SK-N-SH (cell line): Measurements from ENCODE around the gene FGF19. TPM values are rescaled to one million over a fixed set of nuclear protein-coding genes. Genes with fewer than 3 reads are reported as not detected.

ENCODE experiments used
- CTCF ChIA-PET: fragments of 300-600, 350-600 bp; formaldehyde crosslinking; extraction: SDS; loops from one replicate; lab custom pipeline; 2021; lab: Yijun Ruan, JAX
- POLR2A ChIA-PET: fragments of 350-600 bp; sonication (Branson Sonifier 250); formaldehyde crosslinking; extraction: SDS; loops from one replicate; lab custom pipeline; 2020; ENCODE audit warnings: antibody characterized with exemption, inconsistent platforms; lab: Yijun Ruan, JAX
- DNase-seq: peaks from one replicate; pipeline ENCODE4 v3.0.0; 2012
- H2AFZ ChIP-seq: fragments of 200-600 bp; sonication (generic); 2 replicates; pipeline ENCODE4 v1.8.1; 2016; ENCODE audit warnings: antibody characterized with exemption, mild to moderate bottlenecking, low read depth
- H3F3A ChIP-seq: fragments of 200-600 bp; sonication (generic); replicated peaks from 2 replicates; pipeline ENCODE3; 2016; ENCODE audit warnings: antibody characterized with exemption, mild to moderate bottlenecking; ENCODE audit not compliant: insufficient read depth
- H3K27ac ChIP-seq, 2 experiments: fragments of 200-500 bp in 1 of 2; fragments of 200-600 bp in 1 of 2; sonication (Bioruptor generic) in 1 of 2; sonication (generic), shearing (Covaris generic) in 1 of 2; 2 replicates each; pipeline versions ENCODE4 v1.5.1 to v1.6.1; 2014 to 2016; ENCODE audit warnings: low read depth in 2 of 2, inconsistent platforms in 1 of 2, low read length in 1 of 2, mild to moderate bottlenecking in 1 of 2, mixed read lengths in 1 of 2
- H3K27me3 ChIP-seq: fragments of 200-600 bp; sonication (generic), shearing (Covaris generic); 2 replicates; pipeline ENCODE4 v1.6.1; 2016; ENCODE audit warnings: mixed run types; ENCODE audit not compliant: insufficient read depth
- H3K36me3 ChIP-seq, 2 experiments: fragments of 200-500 bp in 1 of 2; fragments of 200-600 bp in 1 of 2; sonication (Bioruptor generic) in 1 of 2; sonication (generic) in 1 of 2; replicated peaks in 1 of 2; 2 replicates each; pipeline versions ENCODE3 to v1.5.1; 2014 to 2016; ENCODE audit warnings: low read length in 1 of 2, mild to moderate bottlenecking in 1 of 2; ENCODE audit not compliant: insufficient read depth in 2 of 2, control insufficient read depth in 1 of 2
- H3K4me1 ChIP-seq, 2 experiments: fragments of 200-500 bp in 1 of 2; fragments of 200-600 bp in 1 of 2; sonication (Bioruptor generic) in 1 of 2; sonication (generic), shearing (Covaris generic) in 1 of 2; 2 replicates each; pipeline versions ENCODE4 v1.5.1 to v1.6.1; 2014 to 2016; ENCODE audit warnings: low read depth in 1 of 2, low read length in 1 of 2, mixed run types in 1 of 2; ENCODE audit not compliant: insufficient read depth in 2 of 2, control insufficient read depth in 1 of 2
- H3K4me2 ChIP-seq: fragments of 200-600 bp; sonication (generic), shearing (Covaris generic); 2 replicates; pipeline ENCODE4 v1.6.1; 2017; ENCODE audit warnings: mixed run types
- H3K4me3 ChIP-seq, 2 experiments: fragments of 200-500 bp in 1 of 2; fragments of 200-600 bp in 1 of 2; sonication (Bioruptor generic) in 1 of 2; sonication (generic), shearing (Covaris generic) in 1 of 2; 2 replicates each; pipeline versions ENCODE4 v1.5.1 to v1.8.1; 2014 to 2016; ENCODE audit warnings: low read depth in 2 of 2, inconsistent platforms in 1 of 2, low read length in 1 of 2, mild to moderate bottlenecking in 1 of 2, mixed read lengths in 1 of 2, moderate library complexity in 1 of 2
- H3K79me2 ChIP-seq: fragments of 200-600 bp; sonication (generic); 2 replicates; pipeline ENCODE4 v1.8.1; 2017; ENCODE audit warnings: mild to moderate bottlenecking; ENCODE audit not compliant: insufficient read depth
- H3K9ac ChIP-seq: fragments of 200-600 bp; sonication (generic); 2 replicates; pipeline ENCODE4 v1.6.1; 2017; ENCODE audit warnings: mixed run types
- H3K9me2 ChIP-seq: fragments of 200-600 bp; sonication (generic); 2 replicates; pipeline ENCODE4 v1.6.1; 2017; ENCODE audit warnings: mixed run types
- H3K9me3 ChIP-seq: fragments of 200-600 bp; sonication (generic); 2 replicates; pipeline ENCODE4 v1.6.1; 2017; ENCODE audit warnings: mixed run types, mild to moderate bottlenecking, moderate library complexity
- H4K20me1 ChIP-seq: fragments of 200-600 bp; sonication (generic); 2 replicates; pipeline ENCODE4 v1.6.1; 2017; ENCODE audit warnings: mild to moderate bottlenecking, mixed run types; ENCODE audit not compliant: insufficient read depth
- EP300 ChIP-seq, 2 experiments: IDR thresholded peaks; 2 replicates each; pipeline versions ENCODE4 v1.4.0 to v1.6.1; 2012; ENCODE audit warnings: borderline replicate concordance in 1 of 2, low read depth in 1 of 2, low read length in 1 of 2
- FOSL2 ChIP-seq: IDR thresholded peaks from 2 replicates; pipeline ENCODE4 v1.4.0; 2012; ENCODE audit warnings: low read depth, mild to moderate bottlenecking, moderate library complexity, borderline replicate concordance
- FOXJ3 ChIP-seq: sonication (generic); formaldehyde crosslinking; IDR thresholded peaks from 2 replicates; pipeline ENCODE4 v1.5.1; 2020; ENCODE audit warnings: mild to moderate bottlenecking, missing genetic modification reagents
- GABPA ChIP-seq: IDR thresholded peaks from 2 replicates; pipeline ENCODE4 v1.4.0; 2012; ENCODE audit warnings: low read depth, mild to moderate bottlenecking
- JUND ChIP-seq: IDR thresholded peaks from 2 replicates; pipeline ENCODE4 v1.4.0; 2012
- MXI1 ChIP-seq: IDR thresholded peaks from 2 replicates; pipeline ENCODE4 v1.6.1; 2012; ENCODE audit warnings: mild to moderate bottlenecking, low read depth, low read length, improper control_type of control experiment
- RAD21 ChIP-seq: IDR thresholded peaks from 2 replicates; pipeline ENCODE4 v1.6.1; 2012; ENCODE audit warnings: mild to moderate bottlenecking, low read length
- TCF12 ChIP-seq: IDR thresholded peaks from 2 replicates; pipeline ENCODE4 v1.4.0; 2012
- WGBS: methylation state at CpG from one replicate; pipeline ENCODE4 v1.1.6; 2017; ENCODE audit warnings: low lambda C conversion rate; 5-methylcytosine and 5-hydroxymethylcytosine counted together
- polyA plus RNA-seq, 3 experiments: library from polyadenylated mRNA; depleted of rRNA; stranded (reverse); fragments of >200 nt; gene quantifications; 2 replicates each; pipeline ENCODE4 v1.2.3, GENCODE V29; 2012
- TF ChIP-seq, protein P1 (sequence below): IDR thresholded peaks from 2 replicates; pipeline ENCODE4 v1.4.0; 2012; ENCODE audit warnings: low read depth
- TF ChIP-seq, protein P2 (sequence below): IDR thresholded peaks from 2 replicates; pipeline ENCODE4; 2012
- TF ChIP-seq, protein P3 (sequence below): IDR thresholded peaks from 2 replicates; pipeline ENCODE4 v1.6.1; 2012; ENCODE audit warnings: mild to moderate bottlenecking, low read depth, low read length, moderate library complexity
- TF ChIP-seq, protein P4 (sequence below): fragments of 150-350 bp; IDR thresholded peaks from 2 replicates; pipeline ENCODE4 v1.6.1; 2016; ENCODE audit warnings: mild to moderate bottlenecking, low read depth, low read length

The FGF19 gene
- polyA plus RNA-seq, 1 of the 3 experiments (the other 2 are of a cell fraction), result not detected

DNA sequence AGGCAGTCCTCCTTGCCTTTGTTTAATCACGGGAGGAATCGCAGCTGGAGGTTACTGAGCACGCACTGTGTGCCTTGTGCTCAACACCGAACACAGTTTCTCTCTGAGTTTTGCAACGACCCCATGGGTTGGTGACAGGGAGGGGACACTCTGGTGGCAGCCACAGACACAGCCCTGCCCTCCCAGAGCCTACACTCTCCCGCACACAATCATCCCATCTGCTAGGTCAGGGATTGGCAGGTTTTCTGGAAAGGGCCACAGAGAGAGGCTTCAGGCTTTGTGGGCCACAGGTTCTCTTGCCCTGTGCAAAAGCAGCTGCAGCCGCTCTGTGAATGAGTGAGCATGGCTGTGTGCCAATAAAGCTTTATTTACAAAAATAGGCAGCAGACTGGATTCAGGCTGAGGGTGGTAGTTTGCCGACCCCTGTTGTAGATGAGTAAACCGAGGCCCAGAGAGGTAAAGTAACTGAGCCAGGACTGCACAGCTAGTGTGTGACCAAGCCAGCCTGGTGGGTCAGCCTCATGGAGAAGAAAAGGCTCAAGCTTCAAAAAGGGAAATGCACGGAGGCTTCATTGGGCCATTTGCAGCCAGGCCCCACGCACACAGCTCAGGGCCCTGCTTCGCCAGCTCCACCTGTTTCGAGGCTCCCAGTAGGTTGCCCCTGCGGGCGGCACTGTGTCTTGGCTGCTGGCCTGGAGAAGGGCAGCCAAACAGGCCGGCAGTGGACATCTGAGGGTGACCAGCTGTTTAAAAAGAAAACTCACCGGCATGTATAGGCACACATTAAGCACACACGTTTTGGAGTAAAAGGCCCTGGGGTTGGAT is 45.0 kb downstream of the FGF19 start (continued):
- no peak for TF ChIP-seq MXI1
- TF ChIP-seq, protein P1, sequence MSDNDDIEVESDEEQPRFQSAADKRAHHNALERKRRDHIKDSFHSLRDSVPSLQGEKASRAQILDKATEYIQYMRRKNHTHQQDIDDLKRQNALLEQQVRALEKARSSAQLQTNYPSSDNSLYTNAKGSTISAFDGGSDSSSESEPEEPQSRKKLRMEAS, result no peak
- TF ChIP-seq, protein P2, sequence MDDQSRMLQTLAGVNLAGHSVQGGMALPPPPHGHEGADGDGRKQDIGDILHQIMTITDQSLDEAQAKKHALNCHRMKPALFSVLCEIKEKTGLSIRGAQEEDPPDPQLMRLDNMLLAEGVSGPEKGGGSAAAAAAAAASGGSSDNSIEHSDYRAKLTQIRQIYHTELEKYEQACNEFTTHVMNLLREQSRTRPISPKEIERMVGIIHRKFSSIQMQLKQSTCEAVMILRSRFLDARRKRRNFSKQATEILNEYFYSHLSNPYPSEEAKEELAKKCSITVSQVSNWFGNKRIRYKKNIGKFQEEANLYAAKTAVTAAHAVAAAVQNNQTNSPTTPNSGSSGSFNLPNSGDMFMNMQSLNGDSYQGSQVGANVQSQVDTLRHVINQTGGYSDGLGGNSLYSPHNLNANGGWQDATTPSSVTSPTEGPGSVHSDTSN, result no peak
- no peak for TF ChIP-seq JUND

DNA sequence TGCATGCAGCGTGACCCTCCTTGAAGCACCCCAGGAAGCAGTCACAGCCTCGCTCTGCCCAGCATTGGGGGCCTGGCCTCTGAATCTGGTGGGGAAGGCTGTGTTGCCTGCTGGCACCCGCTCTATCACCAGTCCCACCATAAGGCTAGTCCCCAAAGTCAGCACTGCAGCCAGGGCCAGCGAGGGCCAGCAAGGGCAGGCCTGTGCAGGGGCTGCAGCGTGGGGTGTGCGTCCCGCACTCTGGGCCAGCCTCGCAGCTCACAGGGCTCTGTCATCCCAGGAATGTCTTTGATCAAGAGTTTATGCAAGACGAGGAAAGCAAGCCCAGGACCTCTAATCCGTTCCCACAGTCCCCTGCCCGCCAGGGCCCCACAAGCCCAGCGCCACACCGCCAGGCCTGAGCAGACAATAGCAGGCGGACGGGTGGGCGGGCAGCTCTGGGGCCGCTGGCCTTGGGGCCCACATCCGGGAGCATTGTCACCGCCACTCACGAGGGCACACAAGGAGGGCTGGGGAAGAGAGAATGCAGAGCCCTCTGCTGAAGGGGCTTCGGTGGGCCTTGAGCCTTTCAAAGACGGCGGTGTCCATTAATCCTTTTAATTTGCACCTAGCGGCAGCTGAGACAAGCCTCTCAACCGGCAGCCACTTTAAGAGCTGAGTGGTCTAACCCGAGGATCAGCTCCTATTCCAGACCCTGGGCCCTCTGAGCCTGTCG is 45.8 kb downstream of the FGF19 start:
- Histone ChIP-seq H3F3A (peaks cover 33% of the 10 kb centered on the region), H2AFZ (no peak overlapping the region), H3K4me1 (no peaks in the 10 kb centered on the region; a peak in 2 of 4 replicates), H3K9ac (no peak overlapping the region), H3K4me3 (no peak overlapping the region), H4K20me1 (peaks cover 28% of the 10 kb centered on the region), H3K79me2 (no peaks in the 10 kb centered on the region), H3K9me3 (no peaks in the 10 kb centered on the region), H3K27ac (no peak overlapping the region), H3K9me2 (no peaks in the 10 kb centered on the region), H3K36me3 (peaks cover 8 to 17% of the 10 kb centered on the region in 2 experiments), H3K27me3 (no peaks in the 10 kb centered on the region), H3K4me2 (no peak overlapping the region)
- WGBS, result 90% methylated on average over 9 of the region's 27 CpGs
- peak; percentile 38 for DNase-seq
- no peak for TF ChIP-seq FOXJ3 (CRISPR knock-in tag)
- TF ChIP-seq, protein P3, sequence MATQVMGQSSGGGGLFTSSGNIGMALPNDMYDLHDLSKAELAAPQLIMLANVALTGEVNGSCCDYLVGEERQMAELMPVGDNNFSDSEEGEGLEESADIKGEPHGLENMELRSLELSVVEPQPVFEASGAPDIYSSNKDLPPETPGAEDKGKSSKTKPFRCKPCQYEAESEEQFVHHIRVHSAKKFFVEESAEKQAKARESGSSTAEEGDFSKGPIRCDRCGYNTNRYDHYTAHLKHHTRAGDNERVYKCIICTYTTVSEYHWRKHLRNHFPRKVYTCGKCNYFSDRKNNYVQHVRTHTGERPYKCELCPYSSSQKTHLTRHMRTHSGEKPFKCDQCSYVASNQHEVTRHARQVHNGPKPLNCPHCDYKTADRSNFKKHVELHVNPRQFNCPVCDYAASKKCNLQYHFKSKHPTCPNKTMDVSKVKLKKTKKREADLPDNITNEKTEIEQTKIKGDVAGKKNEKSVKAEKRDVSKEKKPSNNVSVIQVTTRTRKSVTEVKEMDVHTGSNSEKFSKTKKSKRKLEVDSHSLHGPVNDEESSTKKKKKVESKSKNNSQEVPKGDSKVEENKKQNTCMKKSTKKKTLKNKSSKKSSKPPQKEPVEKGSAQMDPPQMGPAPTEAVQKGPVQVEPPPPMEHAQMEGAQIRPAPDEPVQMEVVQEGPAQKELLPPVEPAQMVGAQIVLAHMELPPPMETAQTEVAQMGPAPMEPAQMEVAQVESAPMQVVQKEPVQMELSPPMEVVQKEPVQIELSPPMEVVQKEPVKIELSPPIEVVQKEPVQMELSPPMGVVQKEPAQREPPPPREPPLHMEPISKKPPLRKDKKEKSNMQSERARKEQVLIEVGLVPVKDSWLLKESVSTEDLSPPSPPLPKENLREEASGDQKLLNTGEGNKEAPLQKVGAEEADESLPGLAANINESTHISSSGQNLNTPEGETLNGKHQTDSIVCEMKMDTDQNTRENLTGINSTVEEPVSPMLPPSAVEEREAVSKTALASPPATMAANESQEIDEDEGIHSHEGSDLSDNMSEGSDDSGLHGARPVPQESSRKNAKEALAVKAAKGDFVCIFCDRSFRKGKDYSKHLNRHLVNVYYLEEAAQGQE, result no peak
- no peak for TF ChIP-seq GABPA
- TF ChIP-seq TCF12, result no peak
- TF ChIP-seq JUND, result no peak
- no peak for TF ChIP-seq RAD21
- TF ChIP-seq EP300 (IDR thresholded peaks at IDR 0.05; ENCODE audit: borderline replicate concordance in 1 of 2, low read depth in 1 of 2, low read length in 1 of 2), result no peak
- TF ChIP-seq, protein P4, sequence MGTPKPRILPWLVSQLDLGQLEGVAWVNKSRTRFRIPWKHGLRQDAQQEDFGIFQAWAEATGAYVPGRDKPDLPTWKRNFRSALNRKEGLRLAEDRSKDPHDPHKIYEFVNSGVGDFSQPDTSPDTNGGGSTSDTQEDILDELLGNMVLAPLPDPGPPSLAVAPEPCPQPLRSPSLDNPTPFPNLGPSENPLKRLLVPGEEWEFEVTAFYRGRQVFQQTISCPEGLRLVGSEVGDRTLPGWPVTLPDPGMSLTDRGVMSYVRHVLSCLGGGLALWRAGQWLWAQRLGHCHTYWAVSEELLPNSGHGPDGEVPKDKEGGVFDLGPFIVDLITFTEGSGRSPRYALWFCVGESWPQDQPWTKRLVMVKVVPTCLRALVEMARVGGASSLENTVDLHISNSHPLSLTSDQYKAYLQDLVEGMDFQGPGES, result no peak
- no peak for TF ChIP-seq FOSL2
- ChIA-PET CTCF (interaction anchor here (1.3 to 8.9 kb wide), 5 partner anchors 8 to 557 kb away, joined by 3 to 84 read pairs (median 33); no protein-coding TSS in a partner anchor), POLR2A (no interaction called here)
